BLaER1 (cell line): ENCODE measurements around the gene APOBEC3H.
A peak's percentile ranks its signal among the peaks of the same experiment; 100 is the strongest.

ENCODE experiments used
- H3K27ac ChIP-seq: shearing (Covaris generic); formaldehyde crosslinking; 2 replicates; pipeline ENCODE4 v1.8.1; 2022
- H3K27me3 ChIP-seq: shearing (Covaris generic); formaldehyde crosslinking; 2 replicates; pipeline ENCODE4 v1.8.1; 2022
- H3K36me3 ChIP-seq: shearing (Covaris generic); formaldehyde crosslinking; 2 replicates; pipeline ENCODE4 v1.8.1; 2022
- H3K4me1 ChIP-seq: shearing (Covaris generic); formaldehyde crosslinking; 2 replicates; pipeline ENCODE4 v1.8.1; 2022
- H3K4me2 ChIP-seq: shearing (Covaris generic); formaldehyde crosslinking; 2 replicates; pipeline ENCODE4 v1.8.1; 2022
- H3K4me3 ChIP-seq: shearing (Covaris generic); formaldehyde crosslinking; 2 replicates; pipeline ENCODE4 v1.8.1; 2022
- H3K9ac ChIP-seq: shearing (Covaris generic); formaldehyde crosslinking; 2 replicates; pipeline ENCODE4 v1.8.1; 2022
- H3K9me3 ChIP-seq: shearing (Covaris generic); formaldehyde crosslinking; 2 replicates; pipeline ENCODE4 v1.8.1; 2022
- H4K20me1 ChIP-seq: shearing (Covaris generic); formaldehyde crosslinking; 2 replicates; pipeline ENCODE4 v1.8.1; 2022
- Cebpa-rat ChIP-seq: shearing (Covaris generic); IDR thresholded peaks from 2 replicates; pipeline ENCODE4 v1.8.1; 2022

The APOBEC3H gene

DNA sequence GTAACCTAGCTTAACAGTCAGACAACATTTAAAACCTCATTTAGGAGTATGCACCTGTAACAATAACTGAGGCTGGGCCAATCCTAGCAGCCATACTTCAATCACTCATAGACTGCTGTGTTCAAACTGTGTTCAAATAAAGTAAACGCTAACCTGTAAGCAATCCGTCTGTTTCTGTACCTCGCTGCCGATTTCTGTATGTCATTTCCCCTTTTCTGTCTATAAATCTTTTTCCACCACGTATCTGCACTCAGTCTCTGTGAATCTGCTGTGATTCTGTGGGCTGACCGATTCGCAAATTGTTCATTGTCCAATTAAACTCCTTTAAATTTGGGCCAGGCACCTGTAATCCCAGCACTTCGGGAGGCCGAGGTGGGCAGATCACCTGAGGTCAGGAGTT lies 12.3 kb downstream of the APOBEC3H start:
- Histone ChIP-seq H3K27ac (no peak overlapping the region), H3K4me3 (no peak overlapping the region), H3K36me3 (no peaks in the 10 kb centered on the region), H3K27me3 (no peaks in the 10 kb centered on the region), H3K4me2 (no peak overlapping the region), H4K20me1 (no peaks in the 10 kb centered on the region), H3K4me1 (no peaks in the 10 kb centered on the region), H3K9ac (no peak overlapping the region), H3K9me3 (no peaks in the 10 kb centered on the region)
- no peak for TF ChIP-seq Cebpa-rat

DNA sequence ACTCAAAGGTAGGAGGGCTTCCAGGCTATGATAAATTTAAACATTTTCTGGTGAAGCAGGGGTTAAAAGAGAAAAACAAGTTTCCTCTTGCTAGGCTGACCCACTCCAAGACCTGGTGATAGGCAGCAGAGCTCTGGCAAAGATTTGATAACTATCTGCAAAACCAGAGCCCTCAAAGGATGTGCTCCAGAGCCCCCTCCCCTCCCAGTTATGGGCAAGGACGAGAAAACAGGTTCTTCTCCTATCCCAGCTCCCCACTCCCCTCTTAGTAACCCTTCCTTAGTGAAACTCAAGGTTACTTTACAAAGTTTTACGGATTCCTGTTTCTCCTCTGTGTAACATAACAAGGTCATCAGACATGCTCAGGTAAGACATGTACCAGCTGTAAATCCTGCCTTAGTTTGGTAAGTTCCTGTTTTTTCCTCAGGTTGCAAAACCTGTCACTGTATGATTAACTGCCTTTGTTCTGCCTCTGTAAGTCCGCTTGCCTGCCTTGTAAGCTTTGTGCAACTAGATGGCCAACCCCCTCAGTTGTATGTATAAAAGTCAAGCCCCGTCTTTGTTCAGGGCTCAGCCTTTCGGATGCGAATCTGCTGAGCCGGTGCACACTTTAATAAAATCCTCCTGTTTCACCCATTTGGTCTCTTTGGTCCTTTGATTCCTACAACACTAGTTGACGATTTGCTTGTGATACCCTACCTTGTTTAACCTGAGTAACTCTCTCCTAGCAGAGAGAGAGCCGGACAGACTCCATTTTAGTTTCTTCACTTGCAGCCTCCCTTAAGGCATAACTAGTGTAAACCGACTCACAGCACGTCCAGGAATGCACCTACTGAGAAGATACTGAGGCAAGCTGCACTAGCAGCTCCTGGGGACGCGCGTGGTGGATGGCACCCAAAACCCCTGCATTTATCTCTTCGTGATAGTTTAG lies 13.9 kb downstream of the APOBEC3H start:
- H4K20me1 ChIP-seq: no peaks in the 10 kb centered on the region
- H3K4me1 ChIP-seq: peaks cover 8% of the 10 kb centered on the region; the same call in 1 of the 2 replicates
- H3K9me3 ChIP-seq: no peaks in the 10 kb centered on the region
- H3K4me3 ChIP-seq: no peak overlapping the region
- H3K4me2 ChIP-seq: no peak overlapping the region
- no peak for TF ChIP-seq Cebpa-rat
- no peaks in the 10 kb centered on the region for H3K27me3 ChIP-seq
- H3K9ac ChIP-seq: no peak overlapping the region
- H3K36me3 ChIP-seq: no peaks in the 10 kb centered on the region
- no peak overlapping the region for H3K27ac ChIP-seq

GRCh38 chr22:39114112-39114511 lies 17.1 kb downstream of the APOBEC3H start:
- Histone ChIP-seq H3K4me1 (peaks cover 8% of the 10 kb centered on the region; the same call in 1 of the 2 replicates), H3K9ac (no peak overlapping the region), H3K9me3 (no peaks in the 10 kb centered on the region), H4K20me1 (no peaks in the 10 kb centered on the region), H3K27ac (no peak overlapping the region), H3K4me3 (no peak overlapping the region), H3K4me2 (no peak overlapping the region), H3K36me3 (no peaks in the 10 kb centered on the region), H3K27me3 (no peaks in the 10 kb centered on the region)
- TF ChIP-seq Cebpa-rat: no peak

GRCh38 chr22:39115570-39115969 lies 18.5 kb downstream of the APOBEC3H start:
- H3K27ac ChIP-seq: no peak overlapping the region
- no peaks in the 10 kb centered on the region for H3K36me3 ChIP-seq
- TF ChIP-seq Cebpa-rat: no peak
- H4K20me1 ChIP-seq: no peaks in the 10 kb centered on the region
- H3K4me3 ChIP-seq: no peak overlapping the region
- H3K9ac ChIP-seq: no peak overlapping the region
- no peaks in the 10 kb centered on the region for H3K9me3 ChIP-seq
- peaks cover 8% of the 10 kb centered on the region; the same call in 1 of the 2 replicates for H3K4me1 ChIP-seq
- no peaks in the 10 kb centered on the region for H3K27me3 ChIP-seq
- no peak overlapping the region for H3K4me2 ChIP-seq

DNA sequence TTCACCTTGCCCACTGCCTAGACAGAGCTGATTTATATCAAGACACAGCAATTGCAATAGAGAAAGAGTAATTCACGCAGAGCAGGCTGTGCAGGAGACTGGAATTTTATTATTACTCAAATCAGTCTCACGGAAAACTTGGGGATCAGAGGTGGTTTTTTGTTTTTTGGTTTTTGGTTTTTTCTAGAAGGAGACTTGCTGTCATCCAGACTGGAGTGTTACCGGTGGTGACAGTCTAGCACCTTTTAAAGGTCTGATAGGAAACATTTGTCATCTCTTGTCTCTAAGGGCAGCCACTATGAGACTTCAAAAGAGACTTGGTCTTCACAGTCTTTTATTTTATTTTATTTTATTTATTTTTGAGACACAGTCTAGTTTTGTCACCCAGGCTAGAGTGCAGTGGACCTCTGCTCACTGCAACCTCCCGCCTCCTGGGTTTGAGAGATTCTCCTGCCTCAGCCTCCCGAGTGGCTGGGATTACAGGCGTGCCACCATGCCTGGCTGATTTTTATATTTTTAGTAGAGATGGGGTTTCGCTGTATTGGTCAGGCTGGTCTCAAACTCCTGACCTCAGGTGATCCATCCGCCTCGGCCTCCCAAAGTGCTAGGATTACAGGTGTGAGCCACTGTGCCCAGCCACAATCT lies 19.1 kb downstream of the APOBEC3H start:
- no peaks in the 10 kb centered on the region for H3K9me3 ChIP-seq
- H3K4me2 ChIP-seq: no peak overlapping the region
- H3K4me1 ChIP-seq: peaks cover 8% of the 10 kb centered on the region; the same call in 1 of the 2 replicates
- no peak for TF ChIP-seq Cebpa-rat
- no peak overlapping the region for H3K9ac ChIP-seq
- no peak overlapping the region for H3K27ac ChIP-seq
- no peaks in the 10 kb centered on the region for H3K27me3 ChIP-seq
- no peaks in the 10 kb centered on the region for H4K20me1 ChIP-seq
- H3K4me3 ChIP-seq: no peak overlapping the region
- no peaks in the 10 kb centered on the region for H3K36me3 ChIP-seq

GRCh38 chr22:39117585-39118191 lies 20.6 kb downstream of the APOBEC3H start:
- no peaks in the 10 kb centered on the region for H3K9me3 ChIP-seq
- H3K4me2 ChIP-seq: no peak overlapping the region
- no peak overlapping the region for H3K27ac ChIP-seq
- H3K4me3 ChIP-seq: no peak overlapping the region
- peaks cover 8% of the 10 kb centered on the region; the same call in 1 of the 2 replicates for H3K4me1 ChIP-seq
- H3K27me3 ChIP-seq: no peaks in the 10 kb centered on the region
- TF ChIP-seq Cebpa-rat: no peak
- no peak overlapping the region for H3K9ac ChIP-seq
- H4K20me1 ChIP-seq: no peaks in the 10 kb centered on the region
- H3K36me3 ChIP-seq: no peaks in the 10 kb centered on the region

- Histone ChIP-seq H3K9ac (no peak overlapping the region), H3K9me3 (no peaks in the 10 kb centered on the region), H3K4me3 (no peak overlapping the region), H3K4me1 (peaks cover 12% of the 10 kb centered on the region), H4K20me1 (no peaks in the 10 kb centered on the region), H3K4me2 (no peak overlapping the region), H3K36me3 (no peaks in the 10 kb centered on the region), H3K27me3 (no peaks in the 10 kb centered on the region), H3K27ac (no peak overlapping the region)
- no peak for TF ChIP-seq Cebpa-rat
Observed at GRCh38 chr22:39120983-39121382, 23.9 kb downstream of the APOBEC3H start.

DNA sequence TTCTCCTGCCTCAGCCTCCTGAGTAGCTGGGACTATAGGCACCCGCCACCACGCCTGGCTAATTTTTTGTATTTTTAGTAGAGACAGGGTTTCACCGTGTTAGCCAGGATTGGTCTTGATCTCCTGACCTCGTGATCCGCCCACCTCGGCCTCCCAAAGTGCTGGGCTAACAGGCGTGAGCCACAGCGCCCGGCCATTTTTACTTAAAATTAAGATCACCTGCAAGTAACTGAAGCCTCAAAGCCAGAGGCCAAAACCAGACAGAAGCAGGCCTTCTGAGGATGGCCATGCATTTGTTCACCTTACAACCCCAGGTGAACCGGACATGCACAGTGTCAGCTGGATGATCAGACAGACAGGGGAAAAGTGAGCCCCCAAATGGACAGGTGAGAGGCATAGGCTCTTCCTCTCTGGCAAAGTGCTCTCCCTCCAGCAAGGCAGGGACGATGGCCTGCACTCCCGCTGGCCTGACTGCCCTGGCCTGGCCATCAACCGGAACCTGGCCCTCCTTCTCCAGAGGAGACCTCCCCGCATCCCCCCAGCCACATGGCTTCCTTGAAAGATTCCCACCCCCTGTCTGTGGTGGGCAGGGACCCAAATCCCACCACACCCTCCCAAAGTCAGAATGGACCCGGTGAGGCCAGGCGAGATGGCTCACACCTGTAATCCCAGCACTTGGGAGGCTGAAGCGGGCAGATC lies 25.9 kb downstream of the APOBEC3H start:
- H3K9me3 ChIP-seq: no peaks in the 10 kb centered on the region
- H3K4me2 ChIP-seq: no peak overlapping the region

DNA sequence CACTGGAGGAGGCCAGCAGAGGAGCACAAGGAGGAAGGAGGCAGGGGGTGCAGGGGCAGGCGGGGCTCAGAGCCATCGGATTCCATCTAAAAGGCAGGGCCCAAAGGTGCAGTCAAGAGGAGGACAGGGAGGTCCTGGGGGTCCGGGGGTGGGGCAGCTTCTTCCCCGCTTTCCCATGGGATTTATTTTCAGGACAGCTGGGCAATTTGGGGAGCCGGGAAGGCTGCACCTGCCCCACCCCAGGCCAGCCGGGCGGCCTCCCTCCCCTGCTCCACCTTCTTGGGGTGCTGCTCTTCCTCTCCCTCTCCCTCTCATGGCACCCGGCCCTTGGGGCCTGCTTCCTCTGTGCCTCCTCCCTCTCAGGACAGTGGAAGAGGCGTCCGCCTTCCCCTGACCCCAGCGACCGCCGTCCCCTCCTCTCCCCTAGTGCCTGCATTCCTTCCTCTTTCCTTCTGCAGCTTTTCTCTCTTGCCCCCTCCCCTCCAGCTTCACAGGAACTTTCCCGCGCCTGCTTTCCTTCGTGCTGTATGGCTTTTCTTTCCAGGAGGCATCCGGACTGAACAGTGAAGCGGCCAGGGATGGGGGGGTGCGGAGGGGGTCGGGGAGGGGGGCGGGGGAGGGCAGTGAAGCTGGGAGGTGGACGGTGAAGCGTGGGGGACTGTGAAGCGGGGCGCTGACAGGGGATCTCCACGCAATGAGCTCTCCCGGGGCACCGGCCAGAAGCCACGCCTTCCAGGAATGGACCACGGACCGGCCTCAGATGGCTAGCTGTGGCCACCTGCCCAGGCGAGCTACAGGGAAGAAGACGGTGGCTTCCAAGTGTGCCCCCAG lies 26.9 kb downstream of the APOBEC3H start:
- H3K9ac ChIP-seq: no peak overlapping the region
- H3K4me1 ChIP-seq: peaks cover 12% of the 10 kb centered on the region
- H3K4me3 ChIP-seq: no peak overlapping the region
- H3K27me3 ChIP-seq: no peaks in the 10 kb centered on the region
- no peak for TF ChIP-seq Cebpa-rat
- H4K20me1 ChIP-seq: no peaks in the 10 kb centered on the region
- no peak overlapping the region for H3K27ac ChIP-seq
- peak overlapping the region; percentile 63 for H3K4me2 ChIP-seq
- no peaks in the 10 kb centered on the region for H3K36me3 ChIP-seq
- H3K9me3 ChIP-seq: no peaks in the 10 kb centered on the region

More for the DNA sequence above, 25.9 kb downstream of the APOBEC3H start:
- no peaks in the 10 kb centered on the region for H4K20me1 ChIP-seq
- peaks cover 12% of the 10 kb centered on the region for H3K4me1 ChIP-seq
- no peak for TF ChIP-seq Cebpa-rat
- H3K27me3 ChIP-seq: no peaks in the 10 kb centered on the region
- H3K4me3 ChIP-seq: no peak overlapping the region
- H3K27ac ChIP-seq: no peak overlapping the region
- H3K9ac ChIP-seq: no peak overlapping the region
- no peaks in the 10 kb centered on the region for H3K36me3 ChIP-seq
